Panc1 (cell line): ENCODE measurements around the gene KCNJ11. TPM values are rescaled to one million over a fixed set of nuclear protein-coding genes. Genes with fewer than 3 reads are reported as not detected.

ENCODE experiments used
- ATAC-seq: fragments of 200-7000 bp; cut with Tn5 transposase; 2 replicates; pipeline ENCODE4 v1.9.1; 2020; ENCODE audit warnings: mild to moderate bottlenecking, moderate library complexity
- BruUV-seq: library from RNA; stranded (reverse); fragments of 400-500 nt; replicated peaks from 2 replicates; lab custom pipeline; 2021; lab: Mats Ljungman, UMichigan
- CTCF ChIA-PET: fragments of 300-600 bp; sonication (Branson Sonifier 250); formaldehyde crosslinking; loops from one replicate; lab custom pipeline; 2022; ENCODE audit warnings: antibody characterized with exemption; lab: Charles Lee
- POLR2A ChIA-PET: fragments of 300-600 bp; sonication (Branson Sonifier 250); formaldehyde crosslinking; loops from one replicate; lab custom pipeline; 2022; ENCODE audit warnings: antibody characterized with exemption; lab: Charles Lee
- DNase-seq: peaks from one replicate; pipeline ENCODE4 v3.0.0-alpha.2; 2010; ENCODE audit warnings: low read depth, low spot score
- H3K27ac ChIP-seq: 2 replicates; pipeline ENCODE4 v1.5.1; 2011; ENCODE audit warnings: mild to moderate bottlenecking, low read length, inconsistent platforms
- H3K27me3 ChIP-seq: fragments of 200-500 bp; sonication (Bioruptor generic); 2 replicates; pipeline ENCODE4 v1.6.0; 2014; ENCODE audit warnings: low read length, inconsistent platforms; ENCODE audit not compliant: control insufficient read depth, insufficient read depth
- H3K36me3 ChIP-seq: fragments of 200-500 bp; sonication (Bioruptor generic); 2 replicates; pipeline ENCODE4 v1.5.1; 2014; ENCODE audit warnings: inconsistent platforms, mild to moderate bottlenecking, low read length, moderate library complexity; ENCODE audit not compliant: control insufficient read depth, insufficient read depth
- H3K4me1 ChIP-seq: 2 replicates; pipeline ENCODE4 v1.5.1; 2011; ENCODE audit warnings: inconsistent platforms, mild to moderate bottlenecking, low read length, moderate library complexity; ENCODE audit not compliant: control insufficient read depth, insufficient read depth
- H3K4me3 ChIP-seq, 2 experiments: 2 replicates each; pipeline ENCODE4 v1.5.1; 2011 to 2012; ENCODE audit warnings: low read depth in 2 of 2, low read length in 2 of 2, mild to moderate bottlenecking in 2 of 2, inconsistent platforms in 1 of 2, moderate library complexity in 1 of 2
- H3K9me3 ChIP-seq: fragments of 200-500 bp; sonication (Bioruptor generic); 2 replicates; pipeline ENCODE4 v1.5.1; 2014; ENCODE audit warnings: low read depth, mild to moderate bottlenecking, inconsistent platforms, low read length, moderate library complexity; ENCODE audit not compliant: control insufficient read depth, insufficient read depth
- POLR2AphosphoS5 ChIP-seq: IDR thresholded peaks from 2 replicates; pipeline ENCODE4 v1.6.1; 2012; ENCODE audit warnings: mild to moderate bottlenecking, low read depth, low read length, moderate library complexity
- SIN3A ChIP-seq: IDR thresholded peaks from 2 replicates; pipeline ENCODE4 v1.6.1; 2012; ENCODE audit warnings: low read depth, mild to moderate bottlenecking, low read length, moderate library complexity, borderline replicate concordance; ENCODE audit not compliant: insufficient read depth
- TCF7L2 ChIP-seq: IDR thresholded peaks from 2 replicates; pipeline ENCODE4 v1.6.1; 2011; ENCODE audit warnings: mild to moderate bottlenecking, low read depth, low read length, inconsistent platforms
- in situ Hi-C: cut with HindIII; loops from 2 replicates; pipeline ENCODE4 v1.10.0; 2016; ENCODE audit warnings: low sequenced_read_pairs, low pct_unique_long_range_greater_than_20kb
- intact Hi-C: fragments of 100-400 bp; cut with micrococcal nuclease; formaldehyde crosslinking; loops from one replicate; pipeline ENCODE4 v1.10.0; 2022; ENCODE audit not compliant: unreplicated experiment
- total RNA-seq: library from RNA; stranded (reverse); gene quantifications from one replicate; pipeline ENCODE4 v1.2.1, GENCODE V29; 2021; ENCODE audit not compliant: unreplicated experiment
- TF ChIP-seq, protein P1 (sequence below), 2 experiments: IDR thresholded peaks; 2 replicates each; pipeline ENCODE4 v1.6.1; 2011 to 2012; ENCODE audit warnings: low read depth in 2 of 2, control low read depth in 1 of 2, low read length in 1 of 2, mild to moderate bottlenecking in 1 of 2, moderate library complexity in 1 of 2; ENCODE audit not compliant: insufficient read depth in 1 of 2
- TF ChIP-seq, protein P2 (sequence below): fragments of 450-650 bp; IDR thresholded peaks from 2 replicates; pipeline ENCODE4 v1.5.1; 2017; ENCODE audit warnings: mild to moderate bottlenecking

The KCNJ11 gene
- total RNA-seq, 1 experiment from 2014 or later = 0.67 TPM

DNA sequence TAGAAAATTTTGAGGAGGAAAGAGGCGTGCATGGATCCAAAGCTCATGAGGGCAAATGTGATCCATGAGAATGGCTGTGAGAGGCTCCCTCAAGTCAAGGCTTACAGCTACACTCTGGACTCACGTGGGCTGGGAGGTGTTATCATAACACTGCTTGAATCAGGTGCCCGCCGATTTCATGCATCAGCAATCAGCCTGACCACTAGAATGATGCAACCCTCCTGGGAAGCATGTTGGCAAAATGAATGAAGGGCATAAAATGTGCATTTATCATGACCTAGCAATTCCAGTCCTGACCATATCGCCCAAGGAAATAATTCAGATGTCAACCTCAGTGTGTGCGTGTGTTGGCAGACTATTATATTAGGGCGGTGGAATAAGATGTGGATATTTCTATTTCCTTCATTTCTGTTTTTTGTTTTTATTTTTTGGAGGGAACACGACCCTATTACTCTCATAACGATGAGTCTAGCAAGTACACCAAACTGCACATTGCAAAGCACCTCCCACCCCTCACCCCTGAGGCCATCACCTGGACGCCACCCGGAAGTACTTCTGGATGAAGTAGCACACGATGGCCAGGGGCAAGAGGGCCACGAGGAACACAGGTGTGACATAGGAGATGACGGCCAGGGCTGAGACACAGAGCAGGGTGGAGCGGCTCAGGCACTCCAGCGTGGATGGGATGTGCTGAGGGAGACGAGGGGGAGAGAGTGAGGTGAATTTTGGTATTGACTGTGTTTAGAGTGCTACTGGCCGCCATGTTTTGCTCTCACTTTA, 15.7 kb upstream of the KCNJ11 start:
- ATAC-seq = no peak
- DNase-seq = no peak
- Histone ChIP-seq H3K9me3 (no peaks in the 10 kb centered on the region), H3K36me3 (no peaks in the 10 kb centered on the region), H3K27me3 (no peaks in the 10 kb centered on the region), H3K4me1 (peaks cover 6% of the 10 kb centered on the region; the same call in 1 of the 2 replicates), H3K27ac (no peak overlapping the region), H3K4me3 (no peak overlapping the region)
- TF ChIP-seq, protein P1, sequence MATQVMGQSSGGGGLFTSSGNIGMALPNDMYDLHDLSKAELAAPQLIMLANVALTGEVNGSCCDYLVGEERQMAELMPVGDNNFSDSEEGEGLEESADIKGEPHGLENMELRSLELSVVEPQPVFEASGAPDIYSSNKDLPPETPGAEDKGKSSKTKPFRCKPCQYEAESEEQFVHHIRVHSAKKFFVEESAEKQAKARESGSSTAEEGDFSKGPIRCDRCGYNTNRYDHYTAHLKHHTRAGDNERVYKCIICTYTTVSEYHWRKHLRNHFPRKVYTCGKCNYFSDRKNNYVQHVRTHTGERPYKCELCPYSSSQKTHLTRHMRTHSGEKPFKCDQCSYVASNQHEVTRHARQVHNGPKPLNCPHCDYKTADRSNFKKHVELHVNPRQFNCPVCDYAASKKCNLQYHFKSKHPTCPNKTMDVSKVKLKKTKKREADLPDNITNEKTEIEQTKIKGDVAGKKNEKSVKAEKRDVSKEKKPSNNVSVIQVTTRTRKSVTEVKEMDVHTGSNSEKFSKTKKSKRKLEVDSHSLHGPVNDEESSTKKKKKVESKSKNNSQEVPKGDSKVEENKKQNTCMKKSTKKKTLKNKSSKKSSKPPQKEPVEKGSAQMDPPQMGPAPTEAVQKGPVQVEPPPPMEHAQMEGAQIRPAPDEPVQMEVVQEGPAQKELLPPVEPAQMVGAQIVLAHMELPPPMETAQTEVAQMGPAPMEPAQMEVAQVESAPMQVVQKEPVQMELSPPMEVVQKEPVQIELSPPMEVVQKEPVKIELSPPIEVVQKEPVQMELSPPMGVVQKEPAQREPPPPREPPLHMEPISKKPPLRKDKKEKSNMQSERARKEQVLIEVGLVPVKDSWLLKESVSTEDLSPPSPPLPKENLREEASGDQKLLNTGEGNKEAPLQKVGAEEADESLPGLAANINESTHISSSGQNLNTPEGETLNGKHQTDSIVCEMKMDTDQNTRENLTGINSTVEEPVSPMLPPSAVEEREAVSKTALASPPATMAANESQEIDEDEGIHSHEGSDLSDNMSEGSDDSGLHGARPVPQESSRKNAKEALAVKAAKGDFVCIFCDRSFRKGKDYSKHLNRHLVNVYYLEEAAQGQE (IDR thresholded peaks at IDR 0.05; ENCODE audit: insufficient read depth in 1 of 2, low read depth in 2 of 2, low read length in 1 of 2) = no peak
- TF ChIP-seq, protein P2, sequence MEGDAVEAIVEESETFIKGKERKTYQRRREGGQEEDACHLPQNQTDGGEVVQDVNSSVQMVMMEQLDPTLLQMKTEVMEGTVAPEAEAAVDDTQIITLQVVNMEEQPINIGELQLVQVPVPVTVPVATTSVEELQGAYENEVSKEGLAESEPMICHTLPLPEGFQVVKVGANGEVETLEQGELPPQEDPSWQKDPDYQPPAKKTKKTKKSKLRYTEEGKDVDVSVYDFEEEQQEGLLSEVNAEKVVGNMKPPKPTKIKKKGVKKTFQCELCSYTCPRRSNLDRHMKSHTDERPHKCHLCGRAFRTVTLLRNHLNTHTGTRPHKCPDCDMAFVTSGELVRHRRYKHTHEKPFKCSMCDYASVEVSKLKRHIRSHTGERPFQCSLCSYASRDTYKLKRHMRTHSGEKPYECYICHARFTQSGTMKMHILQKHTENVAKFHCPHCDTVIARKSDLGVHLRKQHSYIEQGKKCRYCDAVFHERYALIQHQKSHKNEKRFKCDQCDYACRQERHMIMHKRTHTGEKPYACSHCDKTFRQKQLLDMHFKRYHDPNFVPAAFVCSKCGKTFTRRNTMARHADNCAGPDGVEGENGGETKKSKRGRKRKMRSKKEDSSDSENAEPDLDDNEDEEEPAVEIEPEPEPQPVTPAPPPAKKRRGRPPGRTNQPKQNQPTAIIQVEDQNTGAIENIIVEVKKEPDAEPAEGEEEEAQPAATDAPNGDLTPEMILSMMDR = no peak
- TF ChIP-seq POLR2AphosphoS5 = no peak
- TF ChIP-seq SIN3A = no peak
- TF ChIP-seq TCF7L2 = no peak
- CTCF ChIA-PET = no interaction called here
- in situ Hi-C loops (no loop called here), intact Hi-C loops (no loop called here)
- BruUV-seq = no TSS peak
- POLR2A ChIA-PET = no interaction called here

DNA sequence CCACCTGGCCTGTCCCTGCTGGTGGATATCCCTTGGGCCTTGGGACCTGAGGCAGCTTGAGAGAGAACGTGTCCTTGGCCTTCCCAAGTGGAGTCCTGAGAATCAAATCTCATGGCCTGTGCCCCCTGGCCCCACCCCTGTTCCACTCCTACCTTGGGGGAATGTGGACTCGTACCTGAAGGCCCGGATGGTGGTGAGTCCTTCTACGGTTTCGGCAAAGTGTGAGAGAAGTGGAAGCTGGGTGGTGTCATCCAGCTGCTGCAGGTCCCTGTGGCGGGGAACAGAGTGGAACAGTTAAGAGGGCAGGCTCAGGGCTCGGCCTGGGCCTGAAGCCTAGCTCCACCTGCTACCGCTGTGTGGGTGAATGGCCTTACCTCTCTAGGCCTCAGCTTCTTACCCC, 14.0 kb upstream of the KCNJ11 start:
- intact Hi-C loops (no loop called here), in situ Hi-C loops (no loop called here)
- H3K36me3 ChIP-seq = no peaks in the 10 kb centered on the region
- ChIA-PET POLR2A (no interaction called here), CTCF (no interaction called here)
- no peak overlapping the region for H3K27ac ChIP-seq
- H3K4me3 ChIP-seq = no peak overlapping the region
- ATAC-seq (no peak), DNase-seq (no peak)
- BruUV-seq = no TSS peak
- H3K27me3 ChIP-seq = no peaks in the 10 kb centered on the region
- H3K9me3 ChIP-seq = no peaks in the 10 kb centered on the region
- peaks cover 6% of the 10 kb centered on the region; the same call in 1 of the 2 replicates for H3K4me1 ChIP-seq
- no peak for TF ChIP-seq TCF7L2

DNA sequence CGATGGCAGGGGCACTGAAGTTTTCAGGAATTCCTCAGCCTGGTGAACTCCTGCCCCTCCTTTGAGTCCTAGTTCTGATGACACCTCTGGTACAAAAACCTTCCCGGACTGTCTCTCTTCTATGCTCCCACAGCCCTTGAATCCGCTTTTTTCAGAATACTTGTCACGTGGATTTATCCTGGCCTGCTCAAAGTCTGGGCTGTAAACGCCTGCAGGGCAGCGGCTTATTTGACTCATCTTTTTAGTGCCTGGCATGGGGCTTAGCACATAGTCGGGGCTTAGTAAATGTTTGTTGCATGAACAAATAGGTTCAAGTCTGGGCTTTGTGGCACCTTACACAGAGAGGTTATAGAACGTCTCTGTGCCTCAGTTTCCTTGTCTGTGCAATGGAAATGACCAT, 13.4 kb upstream of the KCNJ11 start:
- in situ Hi-C loops = no loop called here
- TF ChIP-seq, protein P2 = no peak
- TF ChIP-seq TCF7L2 (no peak), SIN3A (no peak), POLR2AphosphoS5 (no peak)
- TF ChIP-seq, protein P1 (IDR thresholded peaks at IDR 0.05; ENCODE audit: insufficient read depth in 1 of 2, low read depth in 2 of 2, low read length in 1 of 2) = no peak

More for the DNA sequence above, 13.4 kb upstream of the KCNJ11 start:
- H3K27ac ChIP-seq = no peak overlapping the region
- H3K36me3 ChIP-seq = no peaks in the 10 kb centered on the region
- ATAC-seq = no peak
- no peak for DNase-seq
- H3K4me1 ChIP-seq = peaks cover 6% of the 10 kb centered on the region; the same call in 1 of the 2 replicates
- no peaks in the 10 kb centered on the region for H3K9me3 ChIP-seq
- ChIA-PET POLR2A (no interaction called here), CTCF (no interaction called here)
- intact Hi-C loops = no loop called here
- H3K4me3 ChIP-seq = no peak overlapping the region
- H3K27me3 ChIP-seq = no peaks in the 10 kb centered on the region
- BruUV-seq = no TSS peak
